Panc1 (cell line): ENCODE measurements around the gene OR51B4. TPM values are rescaled to one million over a fixed set of nuclear protein-coding genes. Genes with fewer than 3 reads are reported as not detected.

ENCODE experiments used
- ATAC-seq: fragments of 200-7000 bp; cut with Tn5 transposase; 2 replicates; pipeline ENCODE4 v1.9.1; 2020; ENCODE audit warnings: mild to moderate bottlenecking, moderate library complexity
- BruUV-seq: library from RNA; stranded (reverse); fragments of 400-500 nt; replicated peaks from 2 replicates; lab custom pipeline; 2021; lab: Mats Ljungman, UMichigan
- CTCF ChIA-PET: fragments of 300-600 bp; sonication (Branson Sonifier 250); formaldehyde crosslinking; loops from one replicate; lab custom pipeline; 2022; ENCODE audit warnings: antibody characterized with exemption; lab: Charles Lee
- POLR2A ChIA-PET: fragments of 300-600 bp; sonication (Branson Sonifier 250); formaldehyde crosslinking; loops from one replicate; lab custom pipeline; 2022; ENCODE audit warnings: antibody characterized with exemption; lab: Charles Lee
- DNase-seq: peaks from one replicate; pipeline ENCODE4 v3.0.0-alpha.2; 2010; ENCODE audit warnings: low read depth, low spot score
- H3K27ac ChIP-seq: 2 replicates; pipeline ENCODE4 v1.5.1; 2011; ENCODE audit warnings: mild to moderate bottlenecking, low read length, inconsistent platforms
- H3K27me3 ChIP-seq: fragments of 200-500 bp; sonication (Bioruptor generic); 2 replicates; pipeline ENCODE4 v1.6.0; 2014; ENCODE audit warnings: low read length, inconsistent platforms; ENCODE audit not compliant: control insufficient read depth, insufficient read depth
- H3K36me3 ChIP-seq: fragments of 200-500 bp; sonication (Bioruptor generic); 2 replicates; pipeline ENCODE4 v1.5.1; 2014; ENCODE audit warnings: inconsistent platforms, mild to moderate bottlenecking, low read length, moderate library complexity; ENCODE audit not compliant: control insufficient read depth, insufficient read depth
- H3K4me1 ChIP-seq: 2 replicates; pipeline ENCODE4 v1.5.1; 2011; ENCODE audit warnings: inconsistent platforms, mild to moderate bottlenecking, low read length, moderate library complexity; ENCODE audit not compliant: control insufficient read depth, insufficient read depth
- H3K4me3 ChIP-seq, 2 experiments: 2 replicates each; pipeline ENCODE4 v1.5.1; 2011 to 2012; ENCODE audit warnings: low read depth in 2 of 2, low read length in 2 of 2, mild to moderate bottlenecking in 2 of 2, inconsistent platforms in 1 of 2, moderate library complexity in 1 of 2
- H3K9me3 ChIP-seq: fragments of 200-500 bp; sonication (Bioruptor generic); 2 replicates; pipeline ENCODE4 v1.5.1; 2014; ENCODE audit warnings: low read depth, mild to moderate bottlenecking, inconsistent platforms, low read length, moderate library complexity; ENCODE audit not compliant: control insufficient read depth, insufficient read depth
- POLR2AphosphoS5 ChIP-seq: IDR thresholded peaks from 2 replicates; pipeline ENCODE4 v1.6.1; 2012; ENCODE audit warnings: mild to moderate bottlenecking, low read depth, low read length, moderate library complexity
- REST ChIP-seq, 2 experiments: IDR thresholded peaks; 2 replicates each; pipeline ENCODE4 v1.6.1; 2011 to 2012; ENCODE audit warnings: low read depth in 2 of 2, control low read depth in 1 of 2, low read length in 1 of 2, mild to moderate bottlenecking in 1 of 2, moderate library complexity in 1 of 2; ENCODE audit not compliant: insufficient read depth in 1 of 2
- SIN3A ChIP-seq: IDR thresholded peaks from 2 replicates; pipeline ENCODE4 v1.6.1; 2012; ENCODE audit warnings: low read depth, mild to moderate bottlenecking, low read length, moderate library complexity, borderline replicate concordance; ENCODE audit not compliant: insufficient read depth
- TCF7L2 ChIP-seq: IDR thresholded peaks from 2 replicates; pipeline ENCODE4 v1.6.1; 2011; ENCODE audit warnings: mild to moderate bottlenecking, low read depth, low read length, inconsistent platforms
- in situ Hi-C: cut with HindIII; loops from 2 replicates; pipeline ENCODE4 v1.10.0; 2016; ENCODE audit warnings: low sequenced_read_pairs, low pct_unique_long_range_greater_than_20kb
- intact Hi-C: fragments of 100-400 bp; cut with micrococcal nuclease; formaldehyde crosslinking; loops from one replicate; pipeline ENCODE4 v1.10.0; 2022; ENCODE audit not compliant: unreplicated experiment
- total RNA-seq: library from RNA; stranded (reverse); gene quantifications from one replicate; pipeline ENCODE4 v1.2.1, GENCODE V29; 2021; ENCODE audit not compliant: unreplicated experiment
- TF ChIP-seq, protein P1 (sequence below): fragments of 450-650 bp; IDR thresholded peaks from 2 replicates; pipeline ENCODE4 v1.5.1; 2017; ENCODE audit warnings: mild to moderate bottlenecking

The OR51B4 gene
- total RNA-seq, 1 experiment from 2014 or later: not detected

DNA sequence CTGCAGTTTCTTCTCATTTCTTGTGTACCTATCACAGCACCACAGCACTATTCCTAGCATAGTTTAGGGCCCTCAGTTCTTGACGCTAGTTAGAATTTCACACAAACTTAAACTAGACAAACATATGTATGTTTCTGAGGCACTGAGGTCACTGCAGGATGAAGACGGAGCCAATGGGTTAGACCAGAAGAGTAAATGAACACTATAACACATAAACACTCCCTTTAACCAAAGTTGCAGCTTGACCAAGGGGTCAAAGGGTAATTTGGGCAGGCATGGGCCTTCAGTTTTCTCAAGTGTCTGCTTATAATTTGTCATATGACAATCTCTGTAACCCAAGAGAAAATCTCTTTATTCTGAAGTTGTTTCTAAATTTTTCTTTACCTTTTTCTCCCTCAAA is 19.1 kb downstream of the OR51B4 start:
- ATAC-seq: no peak
- intact Hi-C loops: loop anchor here (10.0 kb wide), 1 partner anchor 1098 kb away; no protein-coding TSS in a partner anchor
- in situ Hi-C loops: no loop called here

GRCh38 chr11:5281596-5281995 is 20.1 kb downstream of the OR51B4 start:
- POLR2A ChIA-PET: no interaction called here
- intact Hi-C loops: loop anchor here (10.0 kb wide), 1 partner anchor 1097 kb away; no protein-coding TSS in a partner anchor
- CTCF ChIA-PET: no interaction called here
- no peak for TF ChIP-seq TCF7L2
- no peak for TF ChIP-seq POLR2AphosphoS5
- TF ChIP-seq, protein P1, sequence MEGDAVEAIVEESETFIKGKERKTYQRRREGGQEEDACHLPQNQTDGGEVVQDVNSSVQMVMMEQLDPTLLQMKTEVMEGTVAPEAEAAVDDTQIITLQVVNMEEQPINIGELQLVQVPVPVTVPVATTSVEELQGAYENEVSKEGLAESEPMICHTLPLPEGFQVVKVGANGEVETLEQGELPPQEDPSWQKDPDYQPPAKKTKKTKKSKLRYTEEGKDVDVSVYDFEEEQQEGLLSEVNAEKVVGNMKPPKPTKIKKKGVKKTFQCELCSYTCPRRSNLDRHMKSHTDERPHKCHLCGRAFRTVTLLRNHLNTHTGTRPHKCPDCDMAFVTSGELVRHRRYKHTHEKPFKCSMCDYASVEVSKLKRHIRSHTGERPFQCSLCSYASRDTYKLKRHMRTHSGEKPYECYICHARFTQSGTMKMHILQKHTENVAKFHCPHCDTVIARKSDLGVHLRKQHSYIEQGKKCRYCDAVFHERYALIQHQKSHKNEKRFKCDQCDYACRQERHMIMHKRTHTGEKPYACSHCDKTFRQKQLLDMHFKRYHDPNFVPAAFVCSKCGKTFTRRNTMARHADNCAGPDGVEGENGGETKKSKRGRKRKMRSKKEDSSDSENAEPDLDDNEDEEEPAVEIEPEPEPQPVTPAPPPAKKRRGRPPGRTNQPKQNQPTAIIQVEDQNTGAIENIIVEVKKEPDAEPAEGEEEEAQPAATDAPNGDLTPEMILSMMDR: no peak
- TF ChIP-seq REST (IDR thresholded peaks at IDR 0.05; ENCODE audit: insufficient read depth in 1 of 2, low read depth in 2 of 2, low read length in 1 of 2): no peak
- no peak for TF ChIP-seq SIN3A
- Histone ChIP-seq H3K4me1 (peaks cover 7% of the 10 kb centered on the region; the same call in 1 of the 2 replicates), H3K27me3 (no peaks in the 10 kb centered on the region), H3K4me3 (no peak overlapping the region), H3K9me3 (no peaks in the 10 kb centered on the region), H3K27ac (no peak overlapping the region), H3K36me3 (no peaks in the 10 kb centered on the region)
- BruUV-seq: no TSS peak
- no peak for DNase-seq
- ATAC-seq: no peak
- in situ Hi-C loops: no loop called here

More for the DNA sequence above, 19.1 kb downstream of the OR51B4 start:
- ChIA-PET POLR2A (no interaction called here), CTCF (no interaction called here)
- Histone ChIP-seq H3K4me1 (peaks cover 7% of the 10 kb centered on the region; the same call in 1 of the 2 replicates), H3K36me3 (no peaks in the 10 kb centered on the region), H3K27ac (no peak overlapping the region), H3K9me3 (no peaks in the 10 kb centered on the region), H3K4me3 (no peak overlapping the region), H3K27me3 (no peaks in the 10 kb centered on the region)
- TF ChIP-seq REST (IDR thresholded peaks at IDR 0.05; ENCODE audit: insufficient read depth in 1 of 2, low read depth in 2 of 2, low read length in 1 of 2): no peak
- no peak for TF ChIP-seq POLR2AphosphoS5
- no peak for TF ChIP-seq SIN3A
- TF ChIP-seq, protein P1: no peak
- TF ChIP-seq TCF7L2: no peak
- no TSS peak for BruUV-seq
- no peak for DNase-seq
